NK-92 treated with Interleukin-12 subunit alpha and Interleukin-12 subunit beta, amount 100 ng/mL, for 24 hours (cell line): ENCODE measurements around the gene ULBP1.
"Not testable (repeated sequence)": the region's sequence is repeated elsewhere in the genome, so short reads cannot be mapped to it uniquely, and the experiment has no call there.

Experiments
- DNase-seq: peaks from one replicate; lab custom pipeline; 2025; lab: John Stamatoyannopoulos, UW

The ULBP1 gene

GRCh38 chr6:149953390-149953789, 10.4 kb upstream of the ULBP1 start:
- not testable (repeated sequence) for DNase-seq

- DNase-seq, result not testable (repeated sequence)
Observed at GRCh38 chr6:149953934-149954327, 9.8 kb upstream of the ULBP1 start.

- not testable (repeated sequence) for DNase-seq
Observed at GRCh38 chr6:149954328-149954983, 9.3 kb upstream of the ULBP1 start.

GRCh38 chr6:149954984-149955653, 8.6 kb upstream of the ULBP1 start:
- not testable (repeated sequence) for DNase-seq

DNA sequence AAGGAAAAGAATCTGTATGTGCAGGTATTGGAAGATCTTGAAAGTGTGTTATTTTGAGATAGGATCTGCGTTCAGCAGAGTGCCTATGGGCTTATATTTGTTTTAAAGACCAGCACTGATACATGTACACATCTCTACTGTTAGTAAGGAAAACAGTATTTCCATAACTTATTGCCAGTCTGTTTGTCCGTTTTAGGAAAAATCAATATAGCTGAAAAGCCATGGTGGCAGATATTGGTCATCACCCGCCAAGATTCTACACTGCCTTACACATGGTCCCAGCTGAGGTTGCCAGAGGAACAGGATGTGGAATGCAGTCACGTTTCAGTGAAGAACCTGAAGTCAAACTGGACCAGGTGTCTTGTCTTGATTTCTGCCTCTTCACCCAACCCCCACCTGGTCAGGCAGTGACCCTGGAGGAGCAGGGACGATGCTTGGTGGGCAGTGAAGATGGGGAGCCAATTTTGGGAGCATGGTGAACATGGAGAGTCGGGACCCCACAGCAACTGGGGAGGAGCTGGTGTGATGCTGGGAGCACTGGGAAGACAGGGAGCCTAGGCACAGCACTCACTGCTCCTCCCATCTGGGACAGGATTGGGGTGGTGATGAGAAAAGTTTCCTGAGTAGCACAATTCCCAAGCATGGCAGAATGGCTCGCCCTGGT, 8.0 kb upstream of the ULBP1 start:
- not testable (repeated sequence) for DNase-seq

GRCh38 chr6:149958124-149958523, 5.6 kb upstream of the ULBP1 start:
- not testable (repeated sequence) for DNase-seq

DNA sequence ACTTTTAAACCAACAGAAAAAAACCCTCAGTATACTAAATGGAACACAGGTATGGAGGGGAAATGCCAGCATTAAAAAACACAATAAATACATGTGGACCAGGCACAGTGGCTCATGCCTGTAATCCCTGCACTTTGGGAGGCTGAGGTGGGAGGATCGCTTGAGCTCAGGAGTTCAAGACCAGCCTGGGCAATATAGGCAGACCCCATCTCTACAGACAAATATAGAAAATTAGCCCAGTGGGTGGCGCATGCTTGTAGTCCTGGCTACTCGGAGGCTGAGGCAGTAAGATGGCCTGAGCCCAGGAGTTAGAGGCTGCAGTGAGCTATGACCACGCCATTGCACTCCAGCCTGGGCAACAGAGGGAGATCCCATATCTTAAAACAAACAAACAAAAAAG, 3.9 kb upstream of the ULBP1 start:
- DNase-seq, result not testable (repeated sequence)

- DNase-seq, result no peak
Observed at GRCh38 chr6:149960488-149960887, 3.3 kb upstream of the ULBP1 start.

DNA sequence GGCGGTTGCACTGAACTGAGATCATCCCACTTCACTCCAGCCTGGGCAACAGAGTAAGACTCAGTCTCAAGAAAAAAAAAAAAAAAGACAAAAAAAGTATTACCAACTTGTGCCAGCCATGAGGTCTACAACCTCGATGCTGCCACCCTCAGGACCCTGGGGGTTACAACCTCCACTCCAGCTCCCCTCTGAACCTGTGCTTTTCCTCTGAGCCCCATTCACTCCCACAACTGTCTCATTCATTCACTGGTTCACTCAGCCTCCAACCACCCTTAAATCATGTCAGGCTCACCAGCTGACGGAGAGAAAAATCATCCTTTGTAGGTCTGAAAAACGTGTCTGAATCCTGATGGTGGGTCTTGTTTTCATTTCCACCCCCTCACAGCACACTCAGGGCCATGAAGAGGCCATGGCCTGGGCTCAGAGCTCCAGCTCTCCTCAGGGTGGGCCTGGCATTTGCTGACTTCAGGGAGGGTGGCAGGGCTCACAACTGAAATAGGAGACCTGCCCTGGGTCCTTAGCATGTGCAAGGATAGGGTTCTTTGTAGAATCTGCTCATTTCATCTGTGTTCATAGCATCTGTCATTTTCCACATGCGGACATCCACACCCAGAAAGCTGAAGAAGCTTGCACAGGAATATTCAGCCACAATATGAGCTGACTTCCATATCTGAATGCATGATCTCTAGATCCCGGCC, 1.9 kb upstream of the ULBP1 start:
- no peak for DNase-seq

DNA sequence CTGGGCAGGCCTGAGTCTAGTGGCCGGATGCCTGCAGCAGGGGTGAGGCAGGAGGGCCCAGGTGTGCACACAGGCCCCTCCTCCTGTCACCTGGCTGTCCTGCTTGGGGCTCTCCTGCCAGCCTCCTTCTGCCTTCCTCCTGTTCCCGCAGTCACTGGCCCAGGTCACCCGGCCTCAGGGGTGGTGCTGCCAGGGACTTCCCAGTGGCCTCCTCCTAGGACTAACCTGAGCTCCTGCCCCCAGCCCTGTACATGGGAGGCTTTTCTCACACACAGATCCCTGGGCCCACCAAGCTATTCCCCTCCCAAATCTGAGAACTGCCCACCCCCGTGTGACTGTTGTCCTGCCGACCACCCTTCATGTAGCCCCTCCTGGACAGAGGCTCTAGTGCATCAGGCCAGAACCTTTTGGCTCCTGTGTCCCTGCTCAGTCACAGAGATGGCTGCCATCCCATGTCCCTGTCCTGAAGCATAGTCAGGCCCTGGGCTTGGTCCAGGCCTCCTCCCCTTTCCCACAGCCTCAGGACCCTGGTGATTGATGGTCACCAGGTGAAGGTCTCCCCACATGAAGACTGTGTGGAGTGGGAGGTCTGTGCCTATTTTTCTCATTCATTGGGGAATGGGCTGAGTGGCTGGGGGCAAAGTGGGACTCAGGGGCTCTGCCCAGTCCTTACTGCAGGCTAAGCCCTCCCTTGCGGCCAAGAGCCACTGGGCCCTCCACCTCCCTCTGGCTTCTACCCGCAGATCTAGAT, 1.1 kb upstream of the ULBP1 start:
- DNase-seq, result no peak

DNA sequence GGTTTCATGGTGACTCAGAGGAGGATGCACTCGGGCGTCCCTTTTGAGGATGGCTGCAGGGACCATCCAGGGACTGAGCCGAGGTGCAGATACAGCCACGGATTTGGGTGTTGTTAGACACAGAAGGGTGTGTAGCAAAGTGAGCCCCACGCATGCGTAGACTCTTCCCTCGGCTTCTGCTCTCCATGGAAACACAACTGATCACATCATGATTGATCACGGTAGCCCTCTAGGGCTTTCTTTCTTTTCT, 606 bp upstream of the ULBP1 start:
- DNase-seq, result no peak

DNA sequence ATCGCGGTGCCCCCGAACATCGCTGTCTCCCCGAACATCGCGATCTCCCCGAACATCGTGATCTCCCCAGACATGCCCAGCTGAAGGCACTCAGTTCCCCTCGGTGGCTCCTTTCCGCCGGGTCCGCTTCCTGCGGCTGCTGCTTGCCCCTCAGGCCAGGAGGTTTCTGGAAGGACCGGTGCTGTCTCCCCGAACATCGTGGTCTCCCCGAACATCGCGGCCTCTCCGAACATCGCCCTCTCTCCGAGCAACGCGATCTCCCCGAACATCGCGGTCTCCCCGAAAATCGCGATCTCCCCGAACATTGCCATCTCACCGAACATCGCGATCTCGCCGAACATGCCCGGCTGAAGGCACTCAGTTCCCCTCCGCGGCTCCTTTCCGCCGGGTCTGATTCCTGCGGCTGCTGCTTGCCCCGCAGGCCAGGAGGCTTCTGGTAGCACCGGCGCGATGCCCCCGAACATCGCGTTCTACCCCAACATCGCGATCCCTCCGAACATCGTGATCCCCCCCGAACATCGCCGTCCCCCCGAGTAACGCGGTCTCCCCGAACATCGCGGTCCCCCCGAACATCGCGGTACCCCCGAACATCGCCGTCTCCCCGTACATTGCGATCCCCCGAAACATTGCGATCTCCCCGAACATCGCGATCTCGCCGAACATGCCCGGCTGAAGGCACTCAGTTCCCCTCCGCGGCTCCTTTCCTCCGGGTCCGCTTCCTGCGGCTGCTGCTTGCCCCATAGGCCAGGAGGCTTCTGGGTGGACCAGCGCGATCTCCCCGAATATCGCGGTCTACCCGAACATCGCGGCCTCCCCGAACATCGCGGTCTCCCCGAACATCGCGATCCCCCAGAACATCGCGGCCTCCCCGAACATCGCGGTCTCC, 808 bp downstream of the ULBP1 start:
- no peak for DNase-seq

GRCh38 chr6:149965194-149966020, 1.7 kb downstream of the ULBP1 start:
- DNase-seq, result no peak

GRCh38 chr6:149966319-149966718, 2.6 kb downstream of the ULBP1 start:
- not testable (repeated sequence) for DNase-seq

- DNase-seq, result no peak
Observed at GRCh38 chr6:149967591-149967990, 3.8 kb downstream of the ULBP1 start.

DNA sequence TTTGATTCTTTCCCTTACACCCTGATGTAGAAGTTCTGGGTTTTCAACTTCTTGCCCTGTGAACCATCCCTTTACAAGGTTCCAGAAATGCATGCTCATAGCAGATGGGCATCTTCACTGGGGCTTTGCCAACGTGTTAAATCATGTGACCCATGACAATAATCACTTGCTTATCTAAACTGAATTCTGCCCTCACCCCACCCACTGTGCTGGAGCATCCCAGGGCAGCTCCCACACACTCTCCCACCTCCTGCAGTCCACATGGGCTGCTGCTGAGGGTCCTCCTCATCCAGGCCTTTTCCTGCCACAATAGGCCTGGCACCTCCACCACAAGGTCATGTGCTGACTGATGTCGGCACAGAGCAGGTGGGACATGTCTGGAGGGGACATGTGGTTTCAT, 4.3 kb downstream of the ULBP1 start:
- not testable (repeated sequence) for DNase-seq

GRCh38 chr6:149968909-149969308, 5.2 kb downstream of the ULBP1 start:
- not testable (repeated sequence) for DNase-seq

DNA sequence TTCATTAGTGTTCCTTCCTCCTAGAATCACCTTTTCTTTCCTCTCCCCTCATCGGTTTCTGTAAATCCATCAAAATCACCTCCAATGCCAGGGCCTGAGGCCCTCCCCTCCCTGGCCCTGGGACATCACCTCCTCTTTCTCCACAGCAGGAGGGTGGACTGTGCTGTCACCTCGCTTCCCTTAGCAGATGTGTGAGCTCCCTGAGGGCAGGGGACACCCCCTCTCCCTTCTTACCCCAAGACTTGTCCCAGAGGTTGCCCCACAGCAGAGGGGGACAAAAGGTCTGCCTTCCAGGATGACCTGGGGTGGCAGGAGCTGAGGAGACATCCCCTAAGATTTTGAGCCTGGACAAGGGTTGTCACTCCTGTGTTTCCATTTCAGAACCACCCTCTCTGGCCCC, 5.9 kb downstream of the ULBP1 start:
- DNase-seq, result no peak

- DNase-seq, result not testable (repeated sequence)
Observed at GRCh38 chr6:149974394-149974793, 10.7 kb downstream of the ULBP1 start.

GRCh38 chr6:149974825-149975224, 11.1 kb downstream of the ULBP1 start:
- DNase-seq, result no peak
